DMS79 treated with DMSO at 0.1 percent for 48 hours (cell line): ENCODE measurements around the gene ITFG1.

Source experiments
- DNase-seq: peaks from one replicate; lab custom pipeline; 2025; lab: John Stamatoyannopoulos, UW

The ITFG1 gene

DNA sequence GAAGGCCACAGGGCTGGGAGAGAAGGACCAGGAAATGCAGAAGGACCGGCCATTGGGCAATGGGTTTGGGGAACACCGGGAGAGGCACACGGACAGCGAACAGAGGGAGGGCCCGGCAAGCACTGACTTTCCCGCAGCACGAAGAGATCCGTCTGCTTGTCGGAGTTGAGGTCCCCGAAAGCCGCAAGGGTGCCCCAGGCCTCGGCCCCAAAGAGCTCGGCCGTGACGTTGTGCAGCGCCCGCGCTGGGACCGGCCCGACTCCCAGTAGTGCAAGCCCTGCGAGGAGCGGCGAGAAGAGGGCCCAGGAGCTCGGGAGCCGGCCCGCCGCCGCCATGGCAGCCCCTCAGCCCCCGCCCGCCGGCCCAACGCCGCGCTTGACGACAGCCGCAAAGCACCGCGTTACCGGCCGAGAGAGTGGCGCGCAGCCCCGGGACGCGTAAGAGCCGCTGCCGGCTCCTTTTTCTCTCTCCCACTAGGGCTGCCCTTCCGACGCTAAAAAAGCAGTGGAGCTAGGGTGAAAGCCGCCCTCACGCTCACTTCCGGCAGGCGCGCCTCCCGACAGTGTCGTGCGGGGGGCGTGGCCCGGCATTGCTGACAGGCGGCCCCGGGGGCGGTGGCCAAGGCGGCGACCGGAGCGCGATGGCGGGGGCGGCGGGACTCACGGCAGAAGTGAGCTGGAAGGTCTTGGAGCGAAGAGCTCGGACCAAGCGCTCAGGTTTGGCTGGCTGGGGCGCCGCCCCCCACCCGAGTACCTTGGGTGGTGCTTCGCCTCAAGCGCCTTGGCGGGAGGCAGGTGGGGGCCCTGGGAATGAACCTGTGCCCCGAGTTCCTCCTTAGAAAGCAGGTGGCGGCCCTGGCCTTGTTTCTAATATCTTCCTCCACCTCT is at the start of gene ITFG1, which contains the start of gene PHKB:
Gene ITFG1, minus strand, starts transcription at position 353 of the 887 bp plus-strand sequence. Its CDS starts 18 bp downstream, at position 335.
Gene PHKB, plus strand, starts transcription at position 621 of the 887 bp plus-strand sequence. Its CDS starts 20 bp downstream, at position 641.
- peak; percentile 50 for DNase-seq

DNA sequence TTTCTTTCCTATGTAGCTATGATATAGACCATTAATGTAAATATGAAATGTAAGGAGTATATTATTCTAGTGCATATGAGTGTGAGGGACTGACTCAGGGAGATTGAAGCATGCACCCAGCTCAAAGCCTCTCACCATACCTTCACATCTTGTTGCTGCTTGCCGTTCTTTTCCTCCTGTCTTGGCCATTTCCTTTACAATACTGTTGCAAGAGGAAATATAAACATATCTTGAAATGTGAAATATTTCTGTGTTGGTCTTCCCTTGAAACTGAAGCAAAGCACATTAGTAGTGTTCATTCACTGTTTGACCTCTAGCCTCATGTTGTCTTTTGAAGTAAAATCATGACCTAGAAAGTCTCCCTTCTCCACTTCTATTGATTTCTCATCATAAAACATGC is 46.8 kb upstream of the ITFG1 start:
- DNase-seq: no peak

DNA sequence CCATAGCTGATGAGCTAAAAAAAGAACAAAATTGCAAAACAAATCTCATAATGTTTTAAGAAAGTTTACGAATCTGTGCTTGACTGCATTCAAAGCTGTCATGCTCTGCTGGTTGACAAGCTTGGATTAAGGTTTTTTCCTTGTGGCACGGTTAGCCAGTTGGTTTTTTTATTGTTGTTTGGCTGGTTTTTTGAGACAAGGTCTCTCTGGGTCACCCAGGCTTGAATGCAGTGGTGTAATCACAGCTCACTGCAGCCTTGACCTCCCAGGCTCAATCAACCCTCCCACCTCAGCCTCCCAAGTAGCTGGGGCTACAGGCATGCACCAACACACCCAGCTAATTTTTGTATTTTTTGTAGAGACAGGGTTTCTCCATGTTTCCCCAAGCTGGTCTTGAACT is 45.9 kb upstream of the ITFG1 start:
- no peak for DNase-seq

DNA sequence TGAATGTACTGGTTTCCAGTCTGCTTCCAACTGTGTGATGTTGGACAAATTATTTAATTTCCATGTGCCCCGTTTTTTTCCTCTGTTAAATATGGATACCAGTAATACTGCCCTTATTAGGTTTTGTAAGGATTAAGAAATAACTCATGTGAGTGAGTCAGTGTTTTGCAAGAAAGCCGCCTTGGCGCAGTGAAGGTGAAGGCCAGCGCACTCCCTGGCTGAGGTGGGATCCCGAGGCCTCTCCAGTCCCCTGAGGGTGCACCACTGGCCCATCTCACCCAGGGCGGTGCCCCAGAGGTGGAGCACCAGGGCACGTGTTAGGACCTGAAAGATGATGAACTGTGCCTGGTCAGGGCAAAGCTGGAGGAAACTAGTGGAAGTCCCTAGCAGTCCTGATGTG is 43.7 kb upstream of the ITFG1 start:
- DNase-seq: no peak

DNA sequence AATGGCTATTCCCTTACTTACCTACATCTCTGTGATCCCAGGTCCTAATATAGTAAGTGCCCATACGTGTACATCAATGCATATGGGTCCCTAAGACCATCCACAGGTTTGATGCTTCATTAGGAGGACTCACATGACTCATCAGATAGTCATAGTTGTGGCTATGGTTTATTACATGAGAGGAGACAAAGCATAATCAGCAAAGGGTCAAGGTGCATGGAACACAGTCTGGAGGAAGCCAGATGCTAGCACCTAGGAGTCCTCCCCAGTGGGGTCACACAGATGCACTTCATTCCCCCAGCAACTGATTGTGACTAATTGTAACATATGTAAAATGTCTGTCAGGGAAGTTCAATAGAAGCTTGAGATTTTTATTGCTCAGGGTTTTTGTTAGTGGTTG is 43.1 kb upstream of the ITFG1 start:
- no peak for DNase-seq

DNA sequence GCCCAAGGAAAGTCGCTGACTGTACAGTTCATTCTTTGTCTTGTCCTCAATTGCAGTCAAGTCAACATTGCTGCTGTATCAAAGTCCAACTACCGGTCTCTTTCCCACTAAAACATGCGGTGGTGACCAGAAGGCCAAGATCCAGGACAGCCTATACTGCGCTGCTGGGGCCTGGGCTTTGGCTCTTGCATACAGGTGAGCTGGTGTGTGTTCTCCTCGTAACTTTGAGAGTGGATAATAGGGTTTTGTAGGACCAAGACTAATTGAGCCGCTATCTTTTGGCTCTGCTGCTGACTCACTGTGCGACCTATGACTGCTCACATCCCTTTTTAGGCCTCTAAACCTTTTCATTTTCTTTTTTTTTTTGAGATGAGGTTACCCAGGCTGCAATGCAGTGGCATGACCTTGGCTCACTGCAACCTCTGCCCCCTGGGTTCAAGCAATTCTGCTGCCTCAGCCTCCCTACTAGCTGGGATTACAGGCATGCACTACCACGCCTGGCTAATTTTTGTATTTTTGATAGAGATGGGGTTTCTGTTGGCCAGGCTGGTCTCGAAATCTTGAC is 38.9 kb upstream of the ITFG1 start:
- DNase-seq: no peak

DNA sequence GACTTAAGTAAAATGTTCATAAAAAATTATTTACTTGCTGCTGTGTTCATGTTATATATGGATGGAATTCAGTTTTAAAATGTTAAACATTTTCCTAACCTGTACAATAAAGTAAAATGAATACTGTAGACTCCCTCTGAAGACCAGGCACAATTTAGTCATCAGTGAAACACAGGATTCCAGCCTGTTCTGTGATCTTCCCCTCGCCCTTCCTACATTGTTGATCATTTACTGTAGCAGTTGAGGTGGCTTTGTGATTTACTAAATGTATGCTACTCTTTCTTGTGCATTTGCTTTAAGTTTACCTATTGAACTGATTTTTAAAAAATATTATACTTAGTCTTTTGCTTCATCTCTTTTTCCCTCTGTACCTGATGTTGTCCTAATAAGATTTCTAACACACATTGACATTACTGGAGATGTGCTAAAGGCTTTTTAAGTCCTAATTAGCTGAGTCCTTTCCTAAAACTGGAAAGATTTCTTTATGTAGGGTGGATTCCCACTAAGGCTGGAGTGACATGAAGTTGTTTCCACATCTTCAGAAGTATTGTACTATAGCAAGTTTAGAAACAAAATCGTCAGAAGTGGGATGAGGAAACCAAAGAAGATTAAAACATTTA is 38.3 kb upstream of the ITFG1 start:
- no peak for DNase-seq

DNA sequence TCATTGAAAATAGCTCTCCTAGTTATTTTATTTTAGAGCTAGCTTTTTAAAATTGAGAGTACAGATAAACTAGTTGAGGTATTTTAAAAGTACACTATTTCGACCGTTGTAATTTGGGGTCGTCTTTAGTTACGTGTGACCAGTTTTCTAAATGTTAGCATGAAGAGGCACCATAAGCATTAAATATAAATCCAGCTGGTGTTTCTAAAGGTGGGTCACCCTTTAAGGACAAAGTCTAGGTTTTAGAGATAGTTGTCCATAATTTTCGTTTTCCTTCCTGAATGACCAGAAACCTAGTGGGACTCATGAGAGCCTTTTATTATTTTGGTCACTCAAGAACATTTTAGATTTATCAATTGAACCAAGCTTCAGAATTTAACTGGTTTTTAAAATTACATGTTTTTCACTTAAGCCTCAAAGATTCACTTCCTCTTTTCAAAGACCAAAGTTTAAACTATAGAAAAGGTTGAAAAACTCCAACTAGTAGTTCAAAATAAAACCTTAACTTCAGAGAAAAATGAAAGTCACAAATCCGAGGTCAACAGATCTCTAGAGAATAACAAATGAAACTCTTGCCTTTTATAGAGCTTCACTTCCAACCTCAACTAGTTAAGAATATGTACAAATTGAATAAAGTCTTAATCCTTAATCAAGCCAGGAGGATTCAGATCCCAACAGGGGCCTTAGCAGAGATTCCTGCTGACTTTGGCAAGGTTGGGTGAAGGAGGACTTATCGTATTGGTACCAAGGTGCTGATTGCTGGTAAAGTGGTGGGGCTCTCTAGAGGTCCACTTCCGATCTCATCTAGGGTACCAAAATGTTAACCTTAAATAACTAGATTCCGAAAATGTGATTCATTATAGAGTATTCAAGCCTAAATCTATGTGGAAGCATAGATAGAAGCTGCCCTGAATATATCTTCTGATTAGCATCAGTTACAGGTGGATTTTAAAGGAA is 32.8 kb upstream of the ITFG1 start:
- DNase-seq: no peak

DNA sequence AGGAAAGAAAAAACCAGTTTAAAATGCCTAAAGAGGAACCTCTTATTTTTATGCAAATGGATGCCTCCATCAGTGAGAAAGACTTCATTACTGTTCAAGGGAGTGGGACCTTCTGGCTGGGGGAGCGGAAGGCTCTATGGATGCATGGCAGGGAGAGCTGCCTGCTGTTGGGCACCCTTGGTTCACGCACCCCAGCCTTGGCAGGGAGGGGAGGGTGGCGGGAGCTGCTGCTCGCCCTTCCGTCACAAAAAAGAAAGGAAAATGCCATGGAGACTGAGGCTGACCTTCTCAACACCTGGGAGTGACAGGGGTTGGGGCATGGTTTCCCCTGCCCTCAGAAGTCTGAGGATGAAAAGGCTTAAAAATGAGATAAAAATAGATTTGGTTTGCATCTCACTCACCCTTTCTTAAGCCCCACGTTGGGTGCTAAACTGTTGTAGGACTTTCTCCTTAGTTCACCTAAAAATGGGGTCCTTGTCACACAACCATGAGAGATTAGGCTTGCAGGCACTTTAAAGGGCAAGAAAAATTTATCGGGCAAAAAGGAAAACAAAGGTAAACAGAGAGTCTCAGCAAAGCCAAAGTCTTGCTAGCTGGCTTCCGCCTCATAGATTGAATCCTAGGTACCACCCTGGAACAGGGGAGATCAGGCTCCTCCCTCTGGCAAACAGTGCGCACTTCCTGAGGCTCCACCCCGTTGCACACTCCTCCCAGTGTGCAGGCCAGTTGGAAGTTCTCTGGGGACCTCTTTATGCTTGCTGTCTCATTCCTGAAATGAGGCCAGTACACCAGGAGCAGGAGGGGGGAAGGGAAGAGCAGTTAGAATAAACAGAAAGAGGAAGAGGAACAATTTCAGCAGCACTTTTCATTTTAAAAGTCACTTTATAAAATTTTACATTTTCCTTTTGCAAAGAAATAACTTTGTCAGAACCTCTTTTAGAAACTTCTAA is 31.8 kb upstream of the ITFG1 start:
- DNase-seq: no peak

DNA sequence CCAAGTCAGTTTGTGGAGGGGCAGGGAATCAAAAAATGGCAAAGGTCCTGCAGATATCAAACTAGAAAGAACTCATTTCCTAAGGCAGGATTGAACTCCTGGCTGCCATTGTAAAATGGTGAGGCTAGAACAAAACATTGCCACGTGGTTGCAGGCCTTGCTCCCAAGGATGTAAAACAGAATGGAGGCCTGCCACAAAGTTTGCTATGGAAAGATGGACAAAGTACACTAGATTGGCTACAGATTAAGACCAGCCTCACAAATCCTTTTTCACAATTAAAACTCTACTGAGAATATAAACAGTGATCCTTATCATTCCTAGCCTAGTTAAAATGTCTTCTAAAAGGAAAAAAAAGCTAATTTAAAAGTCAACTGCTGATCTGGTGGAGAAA is 31.2 kb upstream of the ITFG1 start:
- DNase-seq: no peak

DNA sequence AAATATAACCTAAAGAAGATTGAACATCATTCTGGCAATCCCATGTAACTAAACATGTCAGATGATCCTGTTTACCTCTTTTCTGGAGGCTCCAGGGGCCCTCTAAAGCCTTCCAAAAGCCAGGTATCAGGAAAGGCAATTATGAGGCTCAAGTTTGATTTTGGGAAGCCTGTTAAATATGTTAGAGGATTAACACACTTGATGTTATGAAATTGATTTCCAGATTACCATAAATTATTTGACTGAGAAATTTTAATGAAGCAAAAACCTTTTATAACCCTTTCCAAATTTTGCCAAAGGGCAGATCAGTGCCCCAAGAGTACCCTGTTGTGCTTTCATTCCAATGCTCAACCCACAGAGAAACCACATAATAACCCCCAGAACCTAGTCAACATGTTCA is 29.6 kb upstream of the ITFG1 start:
- no peak for DNase-seq

DNA sequence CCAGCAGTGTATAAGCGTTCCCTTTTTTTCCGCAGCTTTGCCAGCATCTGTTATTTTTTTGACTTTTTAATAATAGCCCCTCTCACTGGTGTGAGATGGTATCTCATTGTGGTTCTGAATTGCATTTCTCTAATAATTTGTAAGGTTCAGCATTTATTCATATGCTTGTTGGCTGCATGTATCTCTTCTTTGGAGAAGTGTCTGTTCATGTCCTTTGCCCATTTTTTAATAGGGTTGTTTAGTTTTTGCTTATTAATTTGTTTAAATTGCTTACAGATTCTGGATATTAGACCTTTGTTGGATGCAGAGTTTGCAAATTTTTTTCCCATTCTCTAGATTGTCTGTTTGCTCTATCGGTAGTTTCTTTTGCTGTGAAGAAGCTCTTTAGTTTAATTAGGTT is 27.2 kb upstream of the ITFG1 start:
- DNase-seq: no peak

DNA sequence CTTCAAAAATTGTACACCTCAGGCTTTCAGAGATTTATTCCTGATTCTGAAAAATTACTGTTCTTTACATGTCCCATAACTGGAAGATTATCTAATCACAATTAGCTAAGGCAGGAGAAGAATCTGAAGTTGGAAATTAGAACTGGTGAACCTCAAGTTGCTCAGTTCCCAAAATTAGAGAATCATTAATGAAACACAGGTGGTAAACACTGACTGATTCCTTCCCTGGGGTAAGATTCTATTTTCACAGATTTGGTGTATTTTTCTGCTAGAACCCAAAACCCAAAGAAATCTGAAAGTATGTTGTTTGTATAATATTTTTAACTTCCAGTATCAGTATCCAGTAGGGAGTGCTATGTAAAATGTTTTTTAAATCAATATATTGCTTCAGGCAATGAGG is 26.0 kb upstream of the ITFG1 start:
- no peak for DNase-seq

DNA sequence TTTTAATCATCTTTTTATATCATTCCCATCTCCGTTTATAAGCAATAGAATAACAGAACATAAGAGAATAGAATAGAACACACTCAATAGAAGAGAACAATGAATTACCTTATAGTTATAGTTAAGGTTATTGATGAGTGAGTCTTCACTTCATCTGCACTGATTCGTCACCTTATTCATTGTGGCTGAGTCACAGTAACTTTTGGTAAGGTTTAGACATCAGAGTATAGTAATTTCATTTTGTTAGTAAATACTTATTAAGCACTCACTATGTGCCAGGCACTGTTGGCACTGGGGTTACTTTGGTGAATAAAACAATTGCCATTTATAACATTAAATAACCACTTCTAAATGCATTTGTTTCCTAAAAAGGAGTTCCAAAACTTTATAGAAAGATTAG is 22.8 kb upstream of the ITFG1 start:
- no peak for DNase-seq

DNA sequence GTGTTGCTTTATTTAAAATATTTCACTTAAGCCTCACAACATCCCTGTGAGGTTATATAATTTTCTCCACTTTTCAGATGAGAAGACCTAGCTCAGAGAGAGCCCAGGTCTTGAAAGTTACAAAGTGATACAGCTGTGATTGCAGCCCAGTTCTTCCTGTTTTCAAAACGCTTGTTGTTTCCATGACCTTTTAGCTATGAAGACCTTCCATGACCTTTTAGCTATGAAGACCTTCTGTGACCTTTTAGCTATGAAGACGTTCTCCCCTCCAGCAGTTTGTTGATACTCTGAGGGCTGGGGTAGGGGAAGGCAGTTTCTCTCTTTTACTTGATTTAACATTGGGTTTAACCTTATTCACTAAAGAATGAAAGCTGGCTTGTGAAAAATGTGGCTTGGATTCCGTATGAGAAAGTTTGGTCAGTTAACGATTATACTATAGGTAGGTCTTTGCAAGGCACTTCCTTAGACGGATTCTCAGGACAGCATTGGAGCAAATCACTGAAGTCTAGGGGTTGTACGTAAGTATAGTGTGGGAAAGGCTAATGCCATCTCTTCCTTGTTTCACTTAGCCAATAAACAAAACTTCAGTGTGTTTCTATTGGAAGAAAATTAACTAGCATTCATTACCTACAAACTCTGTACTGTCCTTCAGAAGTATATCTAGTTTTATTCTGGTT is 21.0 kb upstream of the ITFG1 start:
- no peak for DNase-seq

DNA sequence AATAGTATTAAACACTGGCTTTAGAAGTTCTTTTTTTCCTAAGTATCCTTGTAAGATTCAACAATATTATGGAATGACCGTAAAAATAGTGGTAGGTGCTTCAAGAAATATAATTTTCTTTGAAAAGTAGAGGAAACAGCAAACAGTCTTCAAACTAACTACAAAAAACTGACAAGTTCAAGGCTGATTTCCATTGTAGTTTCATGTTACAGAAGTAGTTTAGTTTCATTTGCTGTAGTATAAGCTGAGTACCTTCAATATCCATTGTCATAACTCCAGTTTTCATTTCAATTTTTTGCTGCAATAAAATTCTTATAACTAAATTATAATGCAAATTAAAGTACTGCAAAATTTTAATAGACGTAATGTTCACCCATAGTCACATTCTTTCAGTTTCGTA is 19.5 kb upstream of the ITFG1 start:
- DNase-seq: no peak

DNA sequence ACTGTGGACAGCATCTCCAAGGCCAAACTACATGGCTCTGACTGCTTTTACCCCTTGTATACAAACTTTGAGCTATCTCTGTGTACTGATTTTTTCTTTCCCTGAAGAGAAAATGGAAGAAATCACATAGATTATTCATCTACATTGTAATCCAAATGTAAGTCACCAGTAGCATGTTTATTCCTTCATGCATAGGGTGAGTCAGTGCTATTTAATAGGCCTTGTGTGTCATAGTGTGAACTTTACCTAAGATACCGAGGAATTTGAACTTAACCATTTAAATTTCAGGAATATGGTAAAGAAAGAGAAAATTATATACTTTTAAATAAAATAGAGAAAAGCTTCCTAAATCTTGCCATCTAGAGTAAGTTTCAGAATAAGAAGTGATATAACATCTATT is 16.8 kb upstream of the ITFG1 start:
- no peak for DNase-seq

DNA sequence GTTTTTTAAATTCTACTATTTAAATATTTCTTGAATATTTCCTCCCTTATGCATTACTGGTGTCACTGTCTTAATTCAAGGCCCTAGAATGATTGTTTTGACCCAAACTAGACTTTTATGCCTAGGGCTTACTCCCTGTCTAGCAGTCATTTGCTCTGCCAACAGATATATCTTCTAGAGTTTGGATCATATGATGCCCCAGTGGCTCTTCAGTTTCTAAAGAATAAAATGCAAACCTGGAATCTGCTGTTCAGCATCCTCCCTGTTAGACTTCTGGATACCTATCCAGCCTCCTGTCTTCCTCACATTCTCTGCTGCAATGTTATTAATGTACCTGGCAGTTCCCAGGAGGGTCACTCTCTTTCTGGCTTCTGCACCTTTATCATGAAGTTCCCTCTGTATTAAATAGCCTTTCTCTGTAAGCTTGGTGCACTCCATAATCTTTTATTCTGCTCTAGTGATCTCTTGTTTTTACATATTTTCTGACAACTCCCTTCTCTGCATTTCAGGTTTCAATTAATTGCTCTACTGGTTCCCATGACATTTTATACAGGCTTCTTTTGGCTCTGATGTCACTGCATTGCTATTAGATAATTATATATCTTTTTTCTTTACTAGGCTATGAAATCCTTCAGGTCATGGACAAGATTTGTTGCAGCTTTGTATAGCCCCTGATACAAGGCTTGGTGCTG is 15.9 kb upstream of the ITFG1 start:
- DNase-seq: no peak

DNA sequence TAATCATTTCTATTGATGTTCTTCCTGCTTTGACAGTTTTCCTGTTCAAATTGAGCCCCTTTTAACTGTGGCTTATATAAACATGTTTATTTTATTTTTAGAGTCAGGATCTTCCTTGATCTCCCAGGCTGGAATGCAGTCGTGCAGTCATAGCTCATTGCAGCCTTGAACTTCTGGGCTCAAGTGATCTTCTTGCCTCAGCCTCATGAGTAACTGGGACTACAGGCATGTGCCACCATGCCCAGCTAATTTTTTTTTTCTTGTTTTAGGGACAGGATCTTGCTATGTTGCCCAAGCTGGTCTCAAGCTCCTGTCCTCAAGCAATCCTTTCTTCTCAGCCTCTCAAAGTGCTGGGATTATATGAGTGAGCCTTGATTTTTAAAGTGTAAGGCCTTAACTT is 14.9 kb upstream of the ITFG1 start:
- no peak for DNase-seq

DNA sequence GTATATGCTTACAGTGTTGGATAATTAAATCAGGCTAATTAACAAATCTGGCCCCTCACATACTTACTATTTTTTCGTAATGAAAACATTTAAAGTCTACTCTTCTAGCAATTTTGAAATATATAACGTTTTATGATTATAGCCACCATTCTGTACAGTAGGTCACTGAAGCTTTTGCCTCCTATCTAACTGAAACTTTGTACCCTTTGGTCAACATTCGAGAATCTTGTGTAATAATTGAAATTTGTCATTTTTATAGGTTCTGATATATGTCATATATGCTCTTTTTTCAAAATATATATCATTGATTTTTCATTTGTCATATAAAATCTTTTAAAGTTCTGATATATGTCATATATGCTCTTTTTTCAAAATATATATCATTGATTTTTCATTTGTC is 12.9 kb upstream of the ITFG1 start:
- no peak for DNase-seq
